ENCODE measurements around the gene LGR5. TPM values are rescaled to one million over a fixed set of nuclear protein-coding genes. Genes with fewer than 3 reads are reported as not detected.
A peak's percentile ranks its signal among the peaks of the same experiment; 100 is the strongest.

The LGR5 gene
- total RNA-seq, 1 donor from 2014 or later = 0.32 TPM

DNA sequence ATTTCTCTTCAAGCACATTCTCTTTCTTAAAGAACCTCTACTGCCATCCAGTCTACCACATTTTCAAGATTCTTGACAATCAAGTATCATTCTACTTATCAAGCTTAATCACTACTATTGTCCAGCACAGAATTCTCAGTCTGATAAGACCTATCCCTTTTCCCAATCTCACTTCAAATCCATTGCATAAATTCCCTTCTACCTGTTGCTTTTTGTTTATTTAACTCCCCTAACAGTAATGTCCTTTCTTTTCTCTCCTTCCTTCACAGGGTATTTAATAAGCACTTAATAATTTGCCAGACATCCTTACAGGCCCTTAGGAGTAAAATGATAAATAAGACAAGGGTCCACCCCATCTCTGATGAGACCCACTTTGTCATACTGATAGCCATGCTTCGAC is 182.3 kb downstream of the LGR5 start:
- no peak for FAIRE-seq
- no peak overlapping the region for H3K9ac ChIP-seq (ENCODE audit: low read length)
- H3K79me2 ChIP-seq (ENCODE audit: insufficient read depth, low read length) = peaks cover 27% of the 10 kb centered on the region
- no peak overlapping the region for H3K4me3 ChIP-seq (ENCODE audit: insufficient read depth, low read depth, low read length)
- no peak overlapping the region for H3K4me2 ChIP-seq (ENCODE audit: low read length)
- Mint-ChIP-seq H3K27ac (ENCODE audit: unreplicated experiment) (peak overlapping the region; percentile 13), H3K4me3 (ENCODE audit: unreplicated experiment) (no peak overlapping the region), H3K36me3 (ENCODE audit: low read depth, unreplicated experiment) (peaks cover 11% of the 10 kb centered on the region), H3K4me1 (ENCODE audit: low read depth, unreplicated experiment) (no peaks in the 10 kb centered on the region), H3K9me3 (ENCODE audit: unreplicated experiment) (no peaks in the 10 kb centered on the region), H3K27me3 (ENCODE audit: low read depth, unreplicated experiment) (no peaks in the 10 kb centered on the region)
- H3K9me3 ChIP-seq (ENCODE audit: insufficient read depth, low read depth, low read length) = no peaks in the 10 kb centered on the region
- DNase-seq (ENCODE audit: low read depth) = no peak
- no peak overlapping the region for H2AFZ ChIP-seq (ENCODE audit: low read depth, low read length)
- no peaks in the 10 kb centered on the region for H3K27me3 ChIP-seq (ENCODE audit: insufficient read depth, low read length)
- peaks cover 27% of the 10 kb centered on the region for H4K20me1 ChIP-seq (ENCODE audit: insufficient read depth, low read length)
- no peak overlapping the region for H3K27ac ChIP-seq (ENCODE audit: low read depth, low read length)
- H3K4me1 ChIP-seq (ENCODE audit: insufficient read depth, low read length) = no peaks in the 10 kb centered on the region
- peaks cover 82% of the 10 kb centered on the region for H3K36me3 ChIP-seq (ENCODE audit: insufficient read depth, low read length)
- TF ChIP-seq, protein P1, sequence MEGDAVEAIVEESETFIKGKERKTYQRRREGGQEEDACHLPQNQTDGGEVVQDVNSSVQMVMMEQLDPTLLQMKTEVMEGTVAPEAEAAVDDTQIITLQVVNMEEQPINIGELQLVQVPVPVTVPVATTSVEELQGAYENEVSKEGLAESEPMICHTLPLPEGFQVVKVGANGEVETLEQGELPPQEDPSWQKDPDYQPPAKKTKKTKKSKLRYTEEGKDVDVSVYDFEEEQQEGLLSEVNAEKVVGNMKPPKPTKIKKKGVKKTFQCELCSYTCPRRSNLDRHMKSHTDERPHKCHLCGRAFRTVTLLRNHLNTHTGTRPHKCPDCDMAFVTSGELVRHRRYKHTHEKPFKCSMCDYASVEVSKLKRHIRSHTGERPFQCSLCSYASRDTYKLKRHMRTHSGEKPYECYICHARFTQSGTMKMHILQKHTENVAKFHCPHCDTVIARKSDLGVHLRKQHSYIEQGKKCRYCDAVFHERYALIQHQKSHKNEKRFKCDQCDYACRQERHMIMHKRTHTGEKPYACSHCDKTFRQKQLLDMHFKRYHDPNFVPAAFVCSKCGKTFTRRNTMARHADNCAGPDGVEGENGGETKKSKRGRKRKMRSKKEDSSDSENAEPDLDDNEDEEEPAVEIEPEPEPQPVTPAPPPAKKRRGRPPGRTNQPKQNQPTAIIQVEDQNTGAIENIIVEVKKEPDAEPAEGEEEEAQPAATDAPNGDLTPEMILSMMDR (IDR thresholded peaks at IDR 0.05; ENCODE audit: insufficient read depth, low read depth, low read length) = no peak
- TF ChIP-seq EZH2 (IDR thresholded peaks at IDR 0.05; ENCODE audit: insufficient read depth, low read length) = no peak

DNA sequence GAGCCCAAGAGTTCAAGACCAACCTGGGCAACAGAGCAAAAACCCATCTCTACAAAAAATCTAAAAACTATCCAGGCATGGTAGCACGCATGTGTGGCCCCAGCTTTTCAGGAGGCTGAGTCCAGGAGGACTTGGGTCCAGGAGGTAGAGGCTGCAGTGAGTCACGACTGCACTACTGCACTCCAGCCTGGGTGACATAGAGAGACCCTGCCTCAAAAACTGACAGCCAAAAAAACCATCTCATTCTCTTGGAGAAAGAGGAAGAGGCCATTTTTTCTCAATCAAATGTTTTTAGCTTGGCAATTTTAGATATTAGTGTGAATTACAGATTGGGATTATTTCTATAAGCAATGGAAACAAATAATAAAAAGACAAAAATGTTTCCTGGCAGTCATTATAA is 185.9 kb downstream of the LGR5 start:
- Mint-ChIP-seq H3K9me3 (ENCODE audit: unreplicated experiment) (no peaks in the 10 kb centered on the region), H3K27ac (ENCODE audit: unreplicated experiment) (no peak overlapping the region), H3K4me1 (ENCODE audit: low read depth, unreplicated experiment) (no peaks in the 10 kb centered on the region), H3K36me3 (ENCODE audit: low read depth, unreplicated experiment) (peaks cover 10% of the 10 kb centered on the region), H3K27me3 (ENCODE audit: low read depth, unreplicated experiment) (no peaks in the 10 kb centered on the region), H3K4me3 (ENCODE audit: unreplicated experiment) (no peak overlapping the region)
- TF ChIP-seq EZH2 (IDR thresholded peaks at IDR 0.05; ENCODE audit: insufficient read depth, low read length) = no peak
- TF ChIP-seq, protein P1 (IDR thresholded peaks at IDR 0.05; ENCODE audit: insufficient read depth, low read depth, low read length) = no peak
- H3K27ac ChIP-seq (ENCODE audit: low read depth, low read length) = no peak overlapping the region
- H3K79me2 ChIP-seq (ENCODE audit: insufficient read depth, low read length) = peaks cover 23% of the 10 kb centered on the region
- peaks cover 6% of the 10 kb centered on the region for H3K4me1 ChIP-seq (ENCODE audit: insufficient read depth, low read length)
- no peak overlapping the region for H2AFZ ChIP-seq (ENCODE audit: low read depth, low read length)
- no peak overlapping the region for H3K9ac ChIP-seq (ENCODE audit: low read length)
- FAIRE-seq (no peak), DNase-seq (ENCODE audit: low read depth) (no peak)
- no peak overlapping the region for H3K4me3 ChIP-seq (ENCODE audit: insufficient read depth, low read depth, low read length)
- no peaks in the 10 kb centered on the region for H3K9me3 ChIP-seq (ENCODE audit: insufficient read depth, low read depth, low read length)
- no peaks in the 10 kb centered on the region for H3K27me3 ChIP-seq (ENCODE audit: insufficient read depth, low read length)
- H4K20me1 ChIP-seq (ENCODE audit: insufficient read depth, low read length) = peaks cover 31% of the 10 kb centered on the region
- no peak overlapping the region for H3K4me2 ChIP-seq (ENCODE audit: low read length)
- peaks cover 82% of the 10 kb centered on the region for H3K36me3 ChIP-seq (ENCODE audit: insufficient read depth, low read length)

- H3K4me1 Mint-ChIP-seq (ENCODE audit: low read depth, unreplicated experiment) = no peaks in the 10 kb centered on the region
- Histone ChIP-seq H3K4me1 (ENCODE audit: insufficient read depth, low read length) (peaks cover 6% of the 10 kb centered on the region), H4K20me1 (ENCODE audit: insufficient read depth, low read length) (peaks cover 27% of the 10 kb centered on the region), H3K4me3 (ENCODE audit: insufficient read depth, low read depth, low read length) (no peak overlapping the region), H3K27me3 (ENCODE audit: insufficient read depth, low read length) (no peaks in the 10 kb centered on the region), H3K36me3 (ENCODE audit: insufficient read depth, low read length) (peaks cover 83% of the 10 kb centered on the region), H3K27ac (ENCODE audit: low read depth, low read length) (peak overlapping the region; percentile 32), H3K9me3 (ENCODE audit: insufficient read depth, low read depth, low read length) (no peaks in the 10 kb centered on the region), H3K4me2 (ENCODE audit: low read length) (no peak overlapping the region), H2AFZ (ENCODE audit: low read depth, low read length) (no peak overlapping the region), H3K79me2 (ENCODE audit: insufficient read depth, low read length) (peaks cover 23% of the 10 kb centered on the region), H3K9ac (ENCODE audit: low read length) (no peak overlapping the region)
- no peak for DNase-seq (ENCODE audit: low read depth)
- H3K27ac Mint-ChIP-seq (ENCODE audit: unreplicated experiment) = no peak overlapping the region
- no peaks in the 10 kb centered on the region for H3K27me3 Mint-ChIP-seq (ENCODE audit: low read depth, unreplicated experiment)
- peaks cover 13% of the 10 kb centered on the region for H3K36me3 Mint-ChIP-seq (ENCODE audit: low read depth, unreplicated experiment)
- TF ChIP-seq, protein P1 (IDR thresholded peaks at IDR 0.05; ENCODE audit: insufficient read depth, low read depth, low read length) = no peak
- no peak for TF ChIP-seq EZH2 (IDR thresholded peaks at IDR 0.05; ENCODE audit: insufficient read depth, low read length)
- H3K9me3 Mint-ChIP-seq (ENCODE audit: unreplicated experiment) = no peaks in the 10 kb centered on the region
- no peak for FAIRE-seq
- H3K4me3 Mint-ChIP-seq (ENCODE audit: unreplicated experiment) = no peak overlapping the region
Measured at GRCh38 chr12:71626098-71626497, 186.5 kb downstream of the LGR5 start.
